Esophagus squamous epithelium (tissue), 5 donors: ENCODE data around the gene BDKRB2. TPM values are rescaled to one million over a fixed set of nuclear protein-coding genes. Genes with fewer than 3 reads are reported as not detected.
A peak's percentile ranks its signal among the peaks of the same experiment; 100 is the strongest.

Source experiments
- DNase-seq: peaks from one replicate; lab custom pipeline; 2025; lab: John Stamatoyannopoulos, UW
- H3K27ac ChIP-seq, 4 donors: fragments of 200-600 bp; sonication (generic); one replicate each; pipeline ENCODE4 v1.5.1; 2016 to 2019; ENCODE audit warnings: mild to moderate bottlenecking in 1 of 4
- H3K27me3 ChIP-seq, 4 donors: fragments of 200-600 bp; sonication (generic); 1 replicate in 3 of 4; 2 replicates in 1 of 4; pipeline versions ENCODE4 v1.5.1 to v1.6.0; 2017 to 2021; ENCODE audit warnings: antibody characterized with exemption in 1 of 4
- H3K36me3 ChIP-seq, 3 donors: fragments of 200-600 bp; sonication (generic); one replicate each; pipeline ENCODE4 v1.5.1; 2016 to 2019
- H3K4me1 ChIP-seq, 3 donors: fragments of 200-600 bp; sonication (generic); one replicate each; pipeline ENCODE4 v1.5.1; 2017 to 2019
- H3K4me3 ChIP-seq, 4 donors: fragments of 200-600 bp; sonication (generic); 1 replicate in 3 of 4; 2 replicates in 1 of 4; pipeline ENCODE4 v1.5.1; 2016 to 2019; ENCODE audit warnings: mild to moderate bottlenecking in 2 of 4, moderate library complexity in 1 of 4
- H3K9me3 ChIP-seq, 3 donors: fragments of 200-600 bp; sonication (generic); one replicate each; pipeline ENCODE4 v1.5.1; 2016 to 2019
- CTCF ChIP-seq, 6 experiments: fragments of 450-650 bp in 4 of 6; fragments of 200-600 bp in 2 of 6; sonication (generic) in 2 of 6; IDR thresholded peaks; one replicate each; pipeline ENCODE4 v1.5.1; 2016 to 2019; ENCODE audit warnings: antibody characterized with exemption in 6 of 6, mild to moderate bottlenecking in 4 of 6, moderate library complexity in 4 of 6
- POLR2A ChIP-seq, 4 donors: fragments of 450-650 bp; IDR thresholded peaks; one replicate each; pipeline ENCODE4 v1.6.1; 2017; ENCODE audit warnings: antibody characterized with exemption in 4 of 4, mild to moderate bottlenecking in 4 of 4, moderate library complexity in 3 of 4
- WGBS, 2 donors: methylation state at CpG; one replicate each; pipeline ENCODE4 v1.1.5; 2018; 5-methylcytosine and 5-hydroxymethylcytosine counted together
- intact Hi-C: fragments of 100-400 bp; cut with DNase I; formaldehyde crosslinking; loops from one replicate; pipeline ENCODE4 v1.15.0; 2022
- total RNA-seq, 4 donors: library from RNA; depleted of rRNA; stranded (reverse); fragments of >200 nt; gene quantifications; one replicate each; pipeline ENCODE4 v1.1.0, GENCODE V29; 2016
- donor health status: DM: yes; HTN: yes; CAD: no.

BDKRB2 gene
- total RNA-seq, 4 donors from 2014 or later: 18.8 to 31.2 (median 20.0) TPM

- H3K4me3 ChIP-seq: no peak overlapping the region
- TF ChIP-seq POLR2A (IDR thresholded peaks at IDR 0.05) (no peak), CTCF (IDR thresholded peaks at IDR 0.05) (no peak)
- peaks cover 0 to 16% (median 15%) of the 10 kb centered on the region in 3 donors for H3K4me1 ChIP-seq
- 76 to 85% methylated on average over 2 to 4 of the region's 5 CpGs for WGBS, 2 donors
- DNase-seq: no peak
- peaks cover 0 to 3% (median 0%) of the 10 kb centered on the region in 4 donors for H3K27me3 ChIP-seq
- H3K36me3 ChIP-seq: no peaks in the 10 kb centered on the region
- no peaks in the 10 kb centered on the region for H3K9me3 ChIP-seq
- intact Hi-C loops: no loop called here
- H3K27ac ChIP-seq: no peak overlapping the region
Observed at GRCh38 chr14:96164861-96165490, 39.7 kb upstream of the BDKRB2 start.

- Histone ChIP-seq H3K36me3 (no peaks in the 10 kb centered on the region), H3K9me3 (no peaks in the 10 kb centered on the region), H3K4me3 (no peak overlapping the region), H3K27ac (no peak overlapping the region), H3K27me3 (peaks cover 0 to 5% (median 0%) of the 10 kb centered on the region in 4 donors), H3K4me1 (peaks cover 0 to 16% (median 15%) of the 10 kb centered on the region in 3 donors)
- TF ChIP-seq CTCF (IDR thresholded peaks at IDR 0.05) (no peak), POLR2A (IDR thresholded peaks at IDR 0.05) (no peak)
- no peak for DNase-seq
- WGBS, 2 donors: 66 to 76% methylated on average over 9 to 12 of the region's 12 CpGs
- intact Hi-C loops: no loop called here
Observed at GRCh38 chr14:96165493-96166436, 38.9 kb upstream of the BDKRB2 start.

GRCh38 chr14:96166461-96167223 lies 38.0 kb upstream of the BDKRB2 start:
- H3K27me3 ChIP-seq: peaks cover 0 to 5% (median 0%) of the 10 kb centered on the region in 4 donors
- no peaks in the 10 kb centered on the region for H3K9me3 ChIP-seq
- H3K36me3 ChIP-seq: no peaks in the 10 kb centered on the region
- intact Hi-C loops: no loop called here
- TF ChIP-seq POLR2A (IDR thresholded peaks at IDR 0.05) (no peak), CTCF (IDR thresholded peaks at IDR 0.05) (no peak)
- H3K4me1 ChIP-seq: peaks cover 0 to 16% (median 15%) of the 10 kb centered on the region in 3 donors
- H3K4me3 ChIP-seq: no peak overlapping the region
- H3K27ac ChIP-seq: peak overlapping the region in 1 of 4 donors; percentile 49
- no peak for DNase-seq
- 79 to 82% methylated on average over 7 to 9 of the region's 10 CpGs for WGBS, 2 donors

- intact Hi-C loops: no loop called here
- TF ChIP-seq CTCF (IDR thresholded peaks at IDR 0.05) (no peak), POLR2A (IDR thresholded peaks at IDR 0.05) (no peak)
- Histone ChIP-seq H3K4me1 (peaks cover 0 to 16% (median 15%) of the 10 kb centered on the region in 3 donors), H3K27ac (peak overlapping the region in 1 of 4 donors; percentile 49), H3K36me3 (no peaks in the 10 kb centered on the region), H3K4me3 (no peak overlapping the region), H3K9me3 (no peaks in the 10 kb centered on the region), H3K27me3 (peaks cover 0 to 5% (median 0%) of the 10 kb centered on the region in 4 donors)
- DNase-seq: no peak
- WGBS, 2 donors: 18 to 71% methylated on average over 2 to 5 of the region's 8 CpGs
Observed at GRCh38 chr14:96167224-96168148, 37.2 kb upstream of the BDKRB2 start.
